B cell (primary cell): ENCODE data around the gene CSRP2. TPM values are rescaled to one million over a fixed set of nuclear protein-coding genes. Genes with fewer than 3 reads are reported as not detected.

ENCODE experiments used
- ATAC-seq: fragments of 200-7000 bp; cut with Tn5 transposase; one replicate; pipeline ENCODE4 v1.10.0; 2021; ENCODE audit warnings: low read depth, mild to moderate bottlenecking, moderate number of reproducible peaks, moderate library complexity
- CTCF ChIA-PET: fragments of 350-600 bp; sonication (Branson Sonifier 250); formaldehyde crosslinking; loops from one replicate; lab custom pipeline; 2021; ENCODE audit warnings: antibody characterized with exemption, inconsistent platforms; lab: Charles Lee
- POLR2A ChIA-PET: fragments of 350-600 bp; sonication (Branson Sonifier 250); formaldehyde crosslinking; loops from one replicate; lab custom pipeline; 2021; ENCODE audit warnings: antibody characterized with exemption; lab: Charles Lee
- DNase-seq: peaks from one replicate; pipeline ENCODE4 v3.0.0; 2013
- H2AFZ ChIP-seq: 2 replicates; pipeline ENCODE4 v1.6.1; 2012; ENCODE audit warnings: mild to moderate bottlenecking, low read depth, low read length; ENCODE audit not compliant: insufficient read depth, poor library complexity, severe bottlenecking
- H3K27ac ChIP-seq, 2 donors: 1 replicate in 1 of 2; 2 replicates in 1 of 2; pipeline ENCODE4 v1.5.1; 2012 to 2013; ENCODE audit warnings: low read length in 2 of 2, mild to moderate bottlenecking in 2 of 2, moderate library complexity in 1 of 2
- H3K27me3 ChIP-seq, 4 experiments: fragments of 200-600 bp in 1 of 4; sonication (generic) in 1 of 4; replicated peaks in 1 of 4; 1 replicate in 2 of 4; 2 replicates in 2 of 4; pipeline versions ENCODE4 v1.6.1 to v1.7.0; 2013 to 2016; ENCODE audit warnings: low read length in 3 of 4, mild to moderate bottlenecking in 2 of 4, mixed read lengths in 1 of 4, moderate library complexity in 1 of 4; ENCODE audit not compliant: insufficient read depth in 4 of 4, control insufficient read depth in 3 of 4; ENCODE audit errors: control extremely low read depth in 1 of 4
- H3K36me3 ChIP-seq, 2 experiments: replicated peaks in 1 of 2; 1 replicate in 1 of 2; 2 replicates in 1 of 2; pipeline versions ENCODE4 v1.6.1 to v1.7.1; 2013; ENCODE audit warnings: low read length in 1 of 2; ENCODE audit not compliant: insufficient read depth in 2 of 2, control insufficient read depth in 1 of 2; ENCODE audit errors: control extremely low read depth in 1 of 2, extremely low read depth in 1 of 2
- H3K4me1 ChIP-seq, 2 donors: fragments of 200-600 bp in 1 of 2; sonication (generic) in 1 of 2; 1 replicate in 1 of 2; 2 replicates in 1 of 2; pipeline versions ENCODE4 v1.5.1 to v1.6.1; 2013 to 2017; ENCODE audit warnings: low read length in 2 of 2; ENCODE audit not compliant: control insufficient read depth in 2 of 2, insufficient read depth in 2 of 2
- H3K4me2 ChIP-seq: replicated peaks from 2 replicates; pipeline ENCODE3; 2012; ENCODE audit warnings: mild to moderate bottlenecking, low read depth, low read length; ENCODE audit not compliant: poor library complexity, severe bottlenecking
- H3K4me3 ChIP-seq, 5 experiments: fragments of 200-600 bp in 1 of 5; sonication (generic) in 1 of 5; 1 replicate in 3 of 5; 2 replicates in 2 of 5; pipeline versions ENCODE4 v1.5.1 to v1.7.0; 2011 to 2016; ENCODE audit warnings: low read length in 4 of 5, mild to moderate bottlenecking in 4 of 5, low read depth in 2 of 5, control low read depth in 1 of 5, moderate library complexity in 1 of 5; ENCODE audit not compliant: insufficient read depth in 1 of 5; ENCODE audit errors: control extremely low read depth in 1 of 5, extremely low read depth in 1 of 5
- H3K79me2 ChIP-seq: fragments of 200-600 bp; sonication (generic); one replicate; pipeline ENCODE4 v1.6.0; 2016; ENCODE audit warnings: low read length; ENCODE audit not compliant: control insufficient read depth, insufficient read depth
- H3K9ac ChIP-seq: fragments of 200-600 bp; sonication (generic); 2 replicates; pipeline ENCODE4 v1.6.1; 2017; ENCODE audit warnings: mild to moderate bottlenecking, low read length, moderate library complexity
- H3K9me3 ChIP-seq, 3 donors: one replicate each; pipeline versions ENCODE4 v1.6.1 to v1.7.1; 2013; ENCODE audit warnings: low read length in 2 of 3; ENCODE audit not compliant: control insufficient read depth in 2 of 3, insufficient read depth in 1 of 3; ENCODE audit errors: control extremely low read depth in 1 of 3
- H4K20me1 ChIP-seq: 2 replicates; pipeline ENCODE4 v1.6.0; 2012; ENCODE audit warnings: mild to moderate bottlenecking, low read length; ENCODE audit not compliant: insufficient read depth, control insufficient read depth, poor library complexity, severe bottlenecking
- H3K27ac Mint-ChIP-seq: one replicate; pipeline ENCODE4 v1.8.0; 2021; ENCODE audit warnings: mixed read lengths
- H3K27me3 Mint-ChIP-seq: one replicate; pipeline ENCODE4 v1.8.0; 2021; ENCODE audit warnings: mixed read lengths
- H3K4me1 Mint-ChIP-seq: one replicate; pipeline ENCODE4 v1.8.0; 2021; ENCODE audit warnings: mixed read lengths
- H3K4me3 Mint-ChIP-seq: one replicate; pipeline ENCODE4 v1.8.0; 2021; ENCODE audit warnings: mixed read lengths
- H3K9me3 Mint-ChIP-seq: one replicate; pipeline ENCODE4 v1.8.0; 2022; ENCODE audit warnings: mixed read lengths; ENCODE audit not compliant: insufficient read depth
- CTCF ChIP-seq: fragments of 200-600 bp; IDR thresholded peaks from one replicate; pipeline ENCODE4 v1.8.0; 2022; ENCODE audit warnings: antibody characterized with exemption, mild to moderate bottlenecking
- EZH2 ChIP-seq: IDR thresholded peaks from 2 replicates; pipeline ENCODE4 v1.6.1; 2012; ENCODE audit warnings: borderline replicate concordance, low read depth, mild to moderate bottlenecking, moderate library complexity, low read length; ENCODE audit not compliant: insufficient read depth, poor library complexity, severe bottlenecking
- WGBS: methylation state at CpG from one replicate; pipeline ENCODE4 v1.1.5; 2013; ENCODE audit warnings: missing lambda C conversion rate; ENCODE audit not compliant: insufficient coverage; 5-methylcytosine and 5-hydroxymethylcytosine counted together
- intact Hi-C: fragments of 100-400 bp; cut with micrococcal nuclease; formaldehyde crosslinking; loops from one replicate; pipeline ENCODE4 v1.10.0; 2022
- polyA plus RNA-seq: library from polyadenylated mRNA; depleted of rRNA; stranded (reverse); fragments of >200 nt; gene quantifications from 2 replicates; pipeline ENCODE4 v1.2.3, GENCODE V29; 2012
- total RNA-seq, 2 donors: library from RNA; stranded (reverse); fragments of 120-200 nt in 1 of 2; gene quantifications; 1 replicate in 1 of 2; 2 replicates in 1 of 2; pipeline versions ENCODE4 v1.2.3 to v1.2.4, GENCODE V29; 2013 to 2022

CSRP2 gene
- total and polyA plus RNA-seq, 2 donors (not counting 1 experiment from before 2014, with no cell fraction given), result 0.44 TPM; not detected in 1

- no peak for ATAC-seq
- ChIA-PET CTCF (no interaction called here), POLR2A (no interaction called here)
- Histone ChIP-seq H3K79me2 (no peaks in the 10 kb centered on the region), H3K27ac (no peak overlapping the region), H3K9ac (no peak overlapping the region), H3K27me3 (no peaks in the 10 kb centered on the region), H3K9me3 (no peaks in the 10 kb centered on the region), H3K36me3 (no peaks in the 10 kb centered on the region), H3K4me3 (no peak overlapping the region), H3K4me1 (peaks cover 0 to 3% of the 10 kb centered on the region in 2 donors), H2AFZ (no peak overlapping the region), H3K4me2 (no peak overlapping the region), H4K20me1 (no peaks in the 10 kb centered on the region)
- Mint-ChIP-seq H3K4me3 (no peak overlapping the region), H3K9me3 (no peaks in the 10 kb centered on the region), H3K27me3 (peaks cover 25% of the 10 kb centered on the region), H3K4me1 (peaks cover 1% of the 10 kb centered on the region), H3K27ac (no peak overlapping the region)
- WGBS, result 63% methylated on average over 2 of the region's 2 CpGs
- TF ChIP-seq CTCF (no peak), EZH2 (no peak)
- DNase-seq, result no peak
- intact Hi-C loops, result no loop called here
Observed at GRCh38 chr12:76921100-76921471, 42.3 kb upstream of the CSRP2 start.

- H3K4me3 ChIP-seq, result no peak overlapping the region
- no peaks in the 10 kb centered on the region for H3K79me2 ChIP-seq
- DNase-seq, result no peak
- H3K4me1 ChIP-seq, result peaks cover 0 to 3% of the 10 kb centered on the region in 2 donors
- ChIA-PET CTCF (no interaction called here), POLR2A (no interaction called here)
- H3K27ac ChIP-seq, result no peak overlapping the region
- H3K36me3 ChIP-seq, result no peaks in the 10 kb centered on the region
- no peak for TF ChIP-seq EZH2
- no peak for TF ChIP-seq CTCF
- peak overlapping the region; percentile 25 for H2AFZ ChIP-seq
- WGBS, result 39% methylated on average over 6 of the region's 9 CpGs
- Mint-ChIP-seq H3K27me3 (peaks cover 25% of the 10 kb centered on the region), H3K27ac (no peak overlapping the region), H3K9me3 (no peaks in the 10 kb centered on the region), H3K4me3 (no peak overlapping the region), H3K4me1 (peaks cover 1% of the 10 kb centered on the region)
- no peak overlapping the region for H3K4me2 ChIP-seq
- no peaks in the 10 kb centered on the region for H3K9me3 ChIP-seq
- H3K9ac ChIP-seq, result no peak overlapping the region
- intact Hi-C loops, result no loop called here
- no peak for ATAC-seq
- H4K20me1 ChIP-seq, result no peaks in the 10 kb centered on the region
- H3K27me3 ChIP-seq, result no peaks in the 10 kb centered on the region
Observed at GRCh38 chr12:76920172-76921099, 41.6 kb upstream of the CSRP2 start.
